Mesodermal cell (in vitro differentiated cells): Measurements from ENCODE around the gene NOTUM.

ENCODE experiments used
- H3K27ac ChIP-seq: 2 replicates; pipeline ENCODE4 v1.7.0; 2013; ENCODE audit warnings: mild to moderate bottlenecking, low read depth, low read length, moderate library complexity; ENCODE audit not compliant: severe bottlenecking
- H3K36me3 ChIP-seq: 2 replicates; pipeline ENCODE4 v1.7.1; 2013; ENCODE audit warnings: mild to moderate bottlenecking, low read length, moderate library complexity; ENCODE audit not compliant: control insufficient read depth, insufficient read depth
- H3K4me1 ChIP-seq: one replicate; pipeline ENCODE4 v1.7.1; 2013; ENCODE audit warnings: mild to moderate bottlenecking, low read length; ENCODE audit not compliant: insufficient read depth, control insufficient read depth, poor library complexity, severe bottlenecking
- H3K4me3 ChIP-seq: 2 replicates; pipeline ENCODE4 v1.7.0; 2013; ENCODE audit warnings: low read length, control low read depth, mild to moderate bottlenecking; ENCODE audit not compliant: insufficient read depth, poor library complexity, severe bottlenecking; ENCODE audit errors: extremely low read depth
- H3K9me3 ChIP-seq: 2 replicates; pipeline ENCODE4 v1.7.1; 2013; ENCODE audit warnings: mild to moderate bottlenecking, low read length, moderate library complexity; ENCODE audit not compliant: control insufficient read depth
- WGBS, 2 experiments: methylation state at CpG; one replicate each; pipeline ENCODE4 v1.1.5; 2013; ENCODE audit warnings: missing lambda C conversion rate in 2 of 2; ENCODE audit not compliant: insufficient coverage in 2 of 2; 5-methylcytosine and 5-hydroxymethylcytosine counted together

NOTUM gene

DNA sequence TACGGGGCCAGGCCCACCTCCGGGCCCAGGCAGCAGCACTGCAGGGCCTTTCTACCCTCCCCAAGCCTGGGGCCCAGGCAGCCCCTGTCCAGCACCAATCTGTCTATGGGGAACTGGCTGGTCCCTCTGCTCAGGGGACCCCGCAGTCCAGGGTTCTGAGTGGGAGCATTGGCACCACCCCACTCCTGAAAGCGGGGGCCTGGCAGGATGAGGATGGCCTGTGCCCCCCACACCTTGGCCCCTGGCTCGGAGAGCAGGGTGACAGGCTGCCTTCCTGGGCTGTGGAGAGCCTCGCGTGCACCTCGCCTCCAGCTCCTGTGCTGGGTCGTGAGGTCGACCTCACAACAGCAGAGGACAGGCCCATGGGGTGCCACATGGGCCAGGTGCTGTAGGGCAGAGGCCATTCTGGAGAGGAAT, 57.6 kb downstream of the NOTUM start:
- Histone ChIP-seq H3K27ac (no peak overlapping the region), H3K36me3 (peaks cover 66% of the 10 kb centered on the region), H3K4me3 (no peak overlapping the region), H3K9me3 (no peaks in the 10 kb centered on the region), H3K4me1 (peaks cover 11% of the 10 kb centered on the region)
- WGBS, 2 experiments = 95 to 98% methylated on average over 9 of the region's 10 CpGs

DNA sequence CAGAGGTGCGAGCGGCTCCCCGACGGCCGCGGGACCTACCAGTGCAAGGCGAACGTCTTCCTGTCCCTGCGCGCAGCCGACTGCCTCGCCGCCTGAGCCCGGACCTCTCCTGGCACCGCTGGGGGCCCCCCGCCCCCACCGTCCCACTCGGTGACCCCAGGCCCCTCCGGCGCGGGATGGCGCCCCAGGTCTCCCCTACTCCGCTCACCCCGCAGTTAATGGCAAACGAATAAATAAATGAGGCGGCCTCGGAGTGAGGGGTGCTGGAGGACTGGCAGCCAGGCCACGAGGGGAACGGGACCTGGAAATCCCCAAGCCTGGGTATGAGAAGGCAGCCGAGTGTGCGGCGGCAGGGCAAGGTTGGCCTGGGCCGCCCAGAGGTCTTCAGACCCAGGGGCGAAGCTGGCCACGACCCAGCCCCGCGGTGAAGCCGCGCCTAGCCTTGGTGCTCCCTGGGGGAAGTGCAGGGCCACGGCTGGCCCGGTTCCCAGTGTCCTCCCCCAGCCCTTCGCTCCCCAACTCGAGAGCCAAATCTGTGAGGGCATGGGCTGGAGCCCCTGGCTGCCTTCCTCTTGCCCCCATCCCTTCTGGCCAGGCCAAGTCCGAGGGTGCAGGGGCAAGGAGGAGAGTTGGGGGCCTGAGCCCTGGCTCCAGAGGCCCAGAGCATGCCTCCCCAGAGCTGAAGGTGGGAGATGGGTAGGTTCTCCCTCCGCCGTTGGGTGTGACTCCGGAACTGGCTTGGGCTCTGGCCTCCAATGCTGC, 58.2 kb downstream of the NOTUM start:
- H3K4me1 ChIP-seq = peaks cover 17% of the 10 kb centered on the region
- no peak overlapping the region for H3K27ac ChIP-seq
- WGBS, 2 experiments = 75 to 76% methylated on average over 45 to 46 of the region's 47 CpGs
- no peaks in the 10 kb centered on the region for H3K9me3 ChIP-seq
- H3K4me3 ChIP-seq = no peak overlapping the region
- H3K36me3 ChIP-seq = peaks cover 66% of the 10 kb centered on the region
